HG03432 (cell line): Measurements from ENCODE around the gene PANX2.
"Not testable (repeated sequence)": the region's sequence is repeated elsewhere in the genome, so short reads cannot be mapped to it uniquely, and the experiment has no call there.

ENCODE experiments used
- ATAC-seq: cut with Tn5 transposase; IDR thresholded peaks from one replicate; pipeline ENCODE4 v1.9.1; 2021; ENCODE audit warnings: mild to moderate bottlenecking, moderate library complexity; ENCODE audit not compliant: unreplicated experiment

Gene PANX2

GRCh38 chr22:50147258-50148165 is 23.0 kb upstream of the PANX2 start:
- not testable (repeated sequence) for ATAC-seq

DNA sequence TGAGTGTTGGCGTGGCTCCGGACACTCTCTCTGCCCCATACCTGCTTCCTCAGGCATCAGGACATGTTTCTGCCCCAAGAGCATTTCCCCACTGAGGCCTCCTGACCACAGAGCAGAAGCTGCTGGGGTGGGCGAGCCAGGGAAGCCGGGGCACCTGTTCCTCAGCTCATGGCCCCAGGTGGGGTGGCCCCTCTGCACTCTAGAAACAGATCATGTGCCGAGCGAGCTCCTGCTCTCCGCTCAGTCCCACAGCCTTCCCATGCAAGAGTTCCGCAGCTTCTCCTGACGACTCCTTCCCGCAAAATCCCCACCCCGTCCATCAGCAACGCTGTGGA is 22.4 kb upstream of the PANX2 start:
- no peak for ATAC-seq

GRCh38 chr22:50148991-50149721 is 21.4 kb upstream of the PANX2 start:
- no peak for ATAC-seq

- ATAC-seq = no peak
Observed at GRCh38 chr22:50150161-50151129, 20.1 kb upstream of the PANX2 start.

- ATAC-seq = no peak
Observed at GRCh38 chr22:50151571-50152537, 18.7 kb upstream of the PANX2 start.

GRCh38 chr22:50153056-50153755 is 17.3 kb upstream of the PANX2 start:
- ATAC-seq = no peak

GRCh38 chr22:50153756-50154140 is 16.8 kb upstream of the PANX2 start:
- no peak for ATAC-seq

GRCh38 chr22:50157709-50158375 is 12.7 kb upstream of the PANX2 start:
- no peak for ATAC-seq

DNA sequence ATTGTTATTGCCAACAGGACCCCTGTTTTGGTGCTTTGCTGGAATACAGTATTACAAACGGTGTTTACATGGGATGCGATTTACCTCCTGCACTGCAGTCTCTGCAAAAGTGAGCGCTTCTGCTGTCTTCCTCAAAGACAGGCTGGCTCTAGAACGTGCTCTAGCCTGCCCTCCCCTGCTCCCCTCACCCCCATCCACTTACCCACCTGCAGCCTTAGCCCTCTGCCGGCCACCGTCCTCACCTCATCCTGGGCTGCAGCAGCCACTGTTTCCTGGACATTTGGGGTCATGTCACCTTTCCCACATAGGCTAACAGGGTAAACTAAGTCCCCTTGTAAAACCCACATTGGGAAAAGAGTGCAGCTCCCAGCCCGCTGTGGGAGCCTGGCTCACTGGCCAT is 9.6 kb upstream of the PANX2 start:
- no peak for ATAC-seq

DNA sequence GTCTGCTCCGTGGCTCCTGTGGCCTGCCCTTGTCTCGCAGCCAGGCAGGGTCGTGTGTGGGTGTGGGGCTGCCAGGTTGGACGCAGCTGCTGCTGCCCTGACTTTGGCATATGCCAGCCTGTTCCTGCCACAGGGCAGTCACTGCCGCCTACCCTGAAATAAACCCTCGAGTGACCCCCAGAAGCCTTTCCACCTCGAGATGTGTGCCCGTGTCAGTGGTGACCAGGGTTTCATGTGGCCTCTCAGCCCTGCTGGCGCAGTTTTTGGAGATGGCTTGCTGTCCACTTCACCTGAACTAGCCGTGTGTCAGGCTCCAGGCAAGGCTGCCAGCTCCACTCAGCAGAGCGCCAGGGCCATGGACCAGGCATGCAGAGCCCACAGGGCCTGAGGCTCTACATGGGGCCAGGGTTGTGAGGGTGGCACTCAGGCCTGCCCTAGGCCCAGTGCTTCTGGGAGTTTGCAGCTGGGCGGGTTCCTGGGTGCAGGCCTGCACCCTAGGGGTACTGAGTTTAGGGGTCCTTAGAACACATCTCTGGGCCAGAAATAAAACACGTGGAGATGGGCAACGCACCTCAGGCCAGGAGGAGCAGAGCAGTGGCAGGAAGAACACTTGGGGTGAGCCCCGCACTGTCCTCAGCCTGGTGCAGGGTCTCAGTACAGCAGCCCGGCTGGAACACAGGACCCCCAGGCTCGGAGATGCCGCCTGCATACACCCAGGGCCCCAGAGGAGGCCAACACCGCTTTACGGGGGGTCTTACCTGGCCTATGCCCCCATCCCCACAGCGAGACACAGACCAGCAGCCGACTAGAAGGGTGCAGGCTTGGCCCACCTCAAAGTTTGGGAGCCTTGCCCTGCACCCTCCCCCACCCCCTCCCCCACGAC is 8.8 kb upstream of the PANX2 start:
- ATAC-seq = no peak

- ATAC-seq = no peak
Observed at GRCh38 chr22:50162391-50162956, 8.1 kb upstream of the PANX2 start.

- ATAC-seq = no peak
Observed at GRCh38 chr22:50165436-50166123, 5.0 kb upstream of the PANX2 start.

DNA sequence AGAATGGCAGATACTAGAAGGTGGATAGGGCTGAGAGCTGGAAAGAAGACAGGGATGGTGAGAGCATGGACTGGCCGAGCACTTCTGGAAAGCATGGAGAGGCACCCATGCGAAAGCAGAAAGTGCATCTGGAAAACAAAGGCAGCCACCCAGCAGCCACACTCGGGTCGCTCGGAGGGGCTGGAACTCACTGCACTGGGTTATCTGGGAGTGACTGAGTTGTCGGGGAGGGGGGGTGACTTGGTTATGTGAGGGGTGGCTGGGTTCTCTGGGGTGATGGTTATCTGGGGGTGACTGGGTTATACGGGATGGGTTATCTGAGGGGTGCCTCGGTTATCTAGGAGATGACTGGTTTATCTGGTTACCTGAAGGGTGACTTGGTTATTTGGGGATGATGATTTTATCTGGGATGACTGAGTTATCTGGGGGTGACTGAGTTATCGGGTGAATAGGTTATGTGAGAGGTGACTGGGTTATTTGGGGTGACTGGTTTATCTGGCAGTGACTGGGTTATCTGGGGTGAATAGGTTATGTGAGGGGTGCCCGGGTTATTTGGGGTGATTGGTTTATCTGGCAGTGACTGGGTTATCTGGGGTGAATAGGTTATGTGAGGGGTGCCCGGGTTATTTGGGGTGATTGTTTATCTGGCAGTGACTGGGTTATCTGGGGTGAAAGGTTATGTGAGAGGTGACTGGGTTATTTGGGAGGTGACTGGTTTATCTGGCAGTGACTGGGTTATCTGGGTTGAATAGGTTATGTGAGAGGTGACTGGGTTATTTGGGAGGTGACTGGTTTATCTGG is 2.6 kb upstream of the PANX2 start:
- ATAC-seq = no peak

GRCh38 chr22:50168490-50169180 is 1.9 kb upstream of the PANX2 start:
- ATAC-seq = not testable (repeated sequence)

DNA sequence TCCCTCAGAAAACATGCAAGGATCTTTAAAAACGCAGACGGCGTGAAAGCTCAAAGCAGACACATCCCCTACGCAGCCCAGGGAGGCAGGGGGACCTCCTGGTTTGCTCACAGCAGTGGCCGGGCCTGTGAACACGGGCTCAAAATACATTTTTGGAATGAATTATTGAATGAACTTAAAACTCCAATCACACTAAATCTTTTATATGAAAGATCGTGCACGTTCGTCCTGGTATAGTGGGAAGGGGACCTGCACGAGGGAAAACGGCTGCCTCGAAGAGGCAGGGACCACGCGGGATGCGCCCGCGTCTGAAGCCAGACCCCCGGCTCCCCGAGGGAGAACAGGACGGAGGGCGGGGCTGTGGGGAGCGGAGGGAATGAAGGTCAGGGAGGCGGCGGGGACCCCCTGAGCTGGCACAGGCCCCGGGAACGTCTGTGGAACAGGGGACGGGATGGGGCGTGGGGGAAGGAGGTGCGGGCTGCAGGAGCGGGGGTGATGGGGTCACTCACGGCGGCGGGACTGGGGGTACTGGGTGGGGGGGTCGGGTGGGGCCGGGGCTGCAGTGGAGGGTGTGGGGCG is 1.3 kb upstream of the PANX2 start:
- ATAC-seq = no peak
